Right kidney (tissue), 9 donors: ENCODE results near the gene SLC43A2.
"Not testable (repeated sequence)": the region's sequence is repeated elsewhere in the genome, so short reads cannot be mapped to it uniquely, and the experiment has no call there.

Experiments used
- DNase-seq: peaks from one replicate; pipeline ENCODE4 v3.0.0-alpha.2; 2016
- long read RNA-seq, 8 donors: transcript quantifications; one replicate each; lab custom pipeline, GENCODE V29; 2026

Gene SLC43A2
- long read RNA-seq, donor 1, full-length matches to known transcripts, result 1 of 1 reads
- long read RNA-seq, donor 1, partial matches to known transcripts, result 0 of 1 reads
- long read RNA-seq, donor 1, other reads (novel, unspliced or antisense), result 0 of 1 reads
- long read RNA-seq, donor 2, full-length matches to known transcripts, result 2 of 7 reads
- long read RNA-seq, donor 2, partial matches to known transcripts, result 5 of 7 reads
- long read RNA-seq, donor 2, other reads (novel, unspliced or antisense), result 0 of 7 reads
- long read RNA-seq, donor 3, full-length matches to known transcripts, result 4 of 4 reads
- long read RNA-seq, donor 3, partial matches to known transcripts, result 0 of 4 reads
- long read RNA-seq, donor 3, other reads (novel, unspliced or antisense), result 0 of 4 reads
- long read RNA-seq, donor 4, full-length matches to known transcripts, result 5 of 5 reads
- long read RNA-seq, donor 4, partial matches to known transcripts, result 0 of 5 reads
- long read RNA-seq, donor 4, other reads (novel, unspliced or antisense), result 0 of 5 reads
- long read RNA-seq, donor 5, full-length matches to known transcripts, result 3 of 3 reads
- long read RNA-seq, donor 5, partial matches to known transcripts, result 0 of 3 reads
- long read RNA-seq, donor 5, other reads (novel, unspliced or antisense), result 0 of 3 reads
- long read RNA-seq, donor 6, full-length matches to known transcripts, result 5 of 5 reads
- long read RNA-seq, donor 6, partial matches to known transcripts, result 0 of 5 reads
- long read RNA-seq, donor 6, other reads (novel, unspliced or antisense), result 0 of 5 reads
- long read RNA-seq, donor 7, result 0 reads
- long read RNA-seq, donor 8, full-length matches to known transcripts, result 2 of 2 reads
- long read RNA-seq, donor 8, partial matches to known transcripts, result 0 of 2 reads
- long read RNA-seq, donor 8, other reads (novel, unspliced or antisense), result 0 of 2 reads

GRCh38 chr17:1627982-1628855, at the start of gene SLC43A2:
SLC43A2 (minus strand) TSS chr17:1628834; CDS start chr17:1627874, 960 bp downstream.
- peak; percentile 93 for DNase-seq

DNA sequence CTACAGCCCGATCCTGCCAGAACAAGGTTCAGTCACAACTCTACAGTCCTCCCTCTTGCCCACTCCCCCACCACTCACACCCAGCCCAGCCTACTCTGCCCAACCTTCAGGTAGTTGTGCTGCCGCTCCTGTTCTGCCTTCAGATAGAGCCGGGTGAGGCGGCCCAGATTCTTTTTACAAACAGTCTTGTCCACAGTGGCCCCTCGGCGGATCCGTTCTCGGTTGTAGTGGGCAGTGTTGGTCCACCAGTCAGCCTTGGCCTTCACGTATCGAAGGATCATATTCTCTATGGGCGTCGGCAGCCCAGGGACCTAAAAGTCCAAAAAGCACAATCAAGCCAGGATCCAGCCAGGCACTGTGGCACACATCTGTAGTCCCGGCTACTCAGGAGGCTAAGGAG, 47.8 kb upstream of the SLC43A2 start:
- no peak for DNase-seq

GRCh38 chr17:1673041-1673785, 44.6 kb upstream of the SLC43A2 start:
- no peak for DNase-seq

GRCh38 chr17:1663934-1664333, 35.3 kb upstream of the SLC43A2 start:
- not testable (repeated sequence) for DNase-seq

DNA sequence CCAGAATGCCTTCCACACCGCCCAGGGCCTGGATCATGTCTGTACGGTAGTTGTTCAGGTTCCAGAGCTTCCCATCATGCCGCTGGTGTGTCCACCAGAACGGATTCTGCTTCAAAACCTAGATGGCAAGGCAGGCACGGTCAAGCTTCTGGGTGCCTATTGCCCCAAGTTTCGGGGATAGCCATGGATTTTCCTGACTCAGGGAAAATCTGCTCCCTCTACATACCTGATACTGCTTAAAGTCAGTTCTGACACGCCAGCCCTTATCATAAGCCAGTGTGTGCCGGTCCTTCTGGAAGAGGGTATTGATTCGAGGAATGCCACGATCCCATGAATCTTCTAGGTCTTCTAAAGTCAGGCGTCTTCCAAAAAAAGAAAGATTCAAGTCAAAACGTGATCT, 32.4 kb upstream of the SLC43A2 start:
- DNase-seq, result no peak

DNA sequence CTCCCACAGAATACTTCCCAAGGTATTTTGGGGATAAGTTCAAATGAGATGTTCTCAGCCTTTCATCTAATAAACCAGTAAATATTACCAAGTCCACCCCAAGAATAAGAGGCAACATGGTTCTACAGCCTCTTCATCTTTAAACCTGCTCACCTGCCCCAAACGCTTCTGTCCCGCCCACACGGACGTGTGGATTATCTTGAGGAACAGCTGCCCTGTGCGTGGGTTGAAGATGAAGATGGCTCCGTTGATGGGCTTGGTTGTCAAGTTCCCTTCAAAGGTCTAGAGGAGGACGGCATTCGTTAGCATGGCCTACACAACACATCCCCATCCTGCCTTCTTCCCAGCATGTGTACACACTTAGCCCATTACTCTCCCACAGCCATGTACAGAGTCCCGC, 29.5 kb upstream of the SLC43A2 start:
- no peak for DNase-seq

DNA sequence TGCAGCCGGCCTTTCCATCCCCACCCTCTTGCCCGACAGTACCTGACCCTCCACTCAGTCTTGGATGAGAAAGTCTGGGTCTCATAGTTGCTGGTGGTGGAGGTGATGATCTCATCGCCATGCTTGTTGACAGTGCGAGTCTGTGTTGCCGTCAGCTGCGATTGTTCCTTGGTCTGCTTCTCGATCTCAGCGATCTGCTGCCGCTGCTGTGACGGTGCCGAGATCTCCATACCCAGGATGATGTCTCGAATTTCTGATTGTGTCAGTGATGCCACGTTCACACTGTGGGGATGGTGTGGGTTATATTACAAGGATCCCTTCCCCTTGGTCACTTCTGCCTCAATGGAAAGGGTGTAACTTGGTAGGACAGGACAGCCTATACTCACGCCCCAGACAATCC, 25.1 kb upstream of the SLC43A2 start:
- DNase-seq, result no peak

- not testable (repeated sequence) for DNase-seq
Observed at GRCh38 chr17:1652794-1653193, 24.2 kb upstream of the SLC43A2 start.

GRCh38 chr17:1651559-1651844, 22.9 kb upstream of the SLC43A2 start:
- DNase-seq, result no peak

DNA sequence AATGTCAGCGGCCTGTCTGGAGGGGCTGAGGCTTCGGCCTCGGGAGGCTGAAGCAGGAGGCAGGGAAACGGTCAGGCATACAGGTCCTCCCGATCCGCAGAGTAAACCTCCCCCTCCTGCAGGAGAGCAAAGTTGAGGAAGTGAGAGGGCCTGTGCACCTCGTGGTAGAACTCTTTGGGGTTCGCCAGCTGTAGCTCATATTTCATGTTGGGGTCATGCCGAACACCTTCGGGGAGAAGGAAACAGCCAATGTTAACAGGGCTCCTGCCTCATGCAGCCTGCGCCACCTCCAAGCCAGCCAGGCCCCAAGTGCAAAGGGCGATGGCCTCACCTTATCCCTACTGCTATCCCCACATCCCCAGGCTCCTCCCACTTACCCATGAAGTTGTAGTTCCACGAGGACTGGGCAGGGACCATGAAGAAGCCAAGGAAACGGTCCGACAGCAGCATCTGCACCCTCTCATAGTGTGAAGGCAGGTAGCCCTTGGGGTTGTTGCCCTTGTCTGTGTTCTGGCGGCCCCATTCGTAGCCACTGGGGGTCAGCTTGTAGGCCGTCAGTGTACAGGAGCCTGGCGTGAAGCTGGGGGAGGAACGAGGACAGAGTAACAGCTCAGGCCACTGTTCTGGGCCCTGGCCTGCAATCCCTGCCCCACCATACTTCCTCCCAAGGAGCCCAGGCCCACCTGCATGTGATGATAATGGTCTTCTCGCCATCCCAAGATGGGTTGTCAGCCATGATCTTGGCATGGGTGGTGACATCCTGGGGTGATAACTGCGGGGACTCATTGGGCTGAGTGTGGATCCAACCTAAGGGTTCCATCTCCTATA, 22.3 kb upstream of the SLC43A2 start:
- no peak for DNase-seq

- peak; percentile 55 for DNase-seq
Observed at GRCh38 chr17:1649844-1650501, 21.3 kb upstream of the SLC43A2 start, which contains the start of gene RILP. RILP (minus strand) TSS chr17:1649866; CDS start chr17:1649804, 62 bp downstream.

- peak; percentile 98 for DNase-seq
Observed at GRCh38 chr17:1648963-1649843, 20.6 kb upstream of the SLC43A2 start.

GRCh38 chr17:1648173-1648962, 19.7 kb upstream of the SLC43A2 start:
- peak; percentile 89 for DNase-seq

GRCh38 chr17:1647802-1648171, 19.2 kb upstream of the SLC43A2 start:
- no peak for DNase-seq

DNA sequence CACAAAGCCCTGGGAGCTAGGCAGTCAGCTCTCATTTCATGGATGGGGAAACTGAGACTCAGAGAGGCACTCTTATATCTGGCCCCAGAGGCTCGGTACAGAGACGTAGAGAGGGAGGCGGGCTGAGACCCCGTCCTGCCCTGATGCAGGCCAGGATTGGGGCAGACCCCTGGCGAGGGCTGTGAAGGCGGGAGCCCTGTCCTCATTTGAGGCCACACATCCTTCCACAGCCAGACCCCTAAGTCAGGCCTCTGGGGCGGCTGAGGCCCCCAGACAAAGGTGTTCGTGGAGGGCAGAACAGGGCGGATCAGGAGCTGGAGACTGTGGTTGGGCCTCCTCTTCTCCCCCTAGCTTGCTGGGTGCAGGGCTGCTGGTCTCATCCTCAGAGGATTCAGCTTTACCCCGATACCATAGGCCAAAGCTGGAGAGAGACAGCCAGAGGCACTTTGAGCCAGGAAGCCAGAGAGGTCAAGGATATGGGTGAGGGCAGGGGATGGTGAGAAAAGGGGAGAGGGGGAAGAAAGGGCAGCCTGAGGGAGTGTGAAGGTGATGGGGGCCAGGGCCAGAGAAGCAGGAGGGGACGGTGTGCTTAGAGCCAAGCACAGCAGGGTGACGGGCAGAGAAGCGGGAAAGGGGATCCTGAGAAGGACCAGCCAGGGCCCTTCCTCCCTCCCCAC, 17.7 kb upstream of the SLC43A2 start:
- no peak for DNase-seq

- no peak for DNase-seq
Observed at GRCh38 chr17:1645207-1646171, 16.9 kb upstream of the SLC43A2 start, which contains the start of gene SCARF1. SCARF1 (minus strand) TSS chr17:1645732; CDS start chr17:1645697, 35 bp downstream.
